ENCODE results near the gene PTRHD1. TPM values are rescaled to one million over a fixed set of nuclear protein-coding genes. Genes with fewer than 3 reads are reported as not detected.

Gene PTRHD1
- total RNA-seq, 1 experiment from 2014 or later: 39.2 TPM

- no peaks in the 10 kb centered on the region for H3K27me3 Mint-ChIP-seq (ENCODE audit: low read depth)
- ChIA-PET CTCF (no interaction called here), POLR2A (no interaction called here)
- H3K36me3 Mint-ChIP-seq: no peaks in the 10 kb centered on the region
- DNase-seq (ENCODE audit: low spot score) (no peak), ATAC-seq (no peak)
- no peaks in the 10 kb centered on the region for H3K9me3 Mint-ChIP-seq
- TF ChIP-seq JAZF1 (CRISPR knock-in tag; IDR thresholded peaks at IDR 0.05): no peak
- TF ChIP-seq ZNF532 (CRISPR knock-in tag; IDR thresholded peaks at IDR 0.05; ENCODE audit: borderline replicate concordance): no peak
- no peak for TF ChIP-seq ZNF138 (CRISPR knock-in tag; conservative IDR thresholded peaks at IDR 0.05)
- no peak for TF ChIP-seq CREB1 (CRISPR knock-in tag; IDR thresholded peaks at IDR 0.05)
- no peak overlapping the region for H3K27ac Mint-ChIP-seq
- no peaks in the 10 kb centered on the region for H3K4me1 Mint-ChIP-seq
- H3K4me3 Mint-ChIP-seq: no peak overlapping the region
These were observed 49.3 kb downstream of the PTRHD1 start for GRCh38 chr2:24743924-24744323.

- no peaks in the 10 kb centered on the region for H3K4me1 Mint-ChIP-seq
- ATAC-seq (no peak), DNase-seq (ENCODE audit: low spot score) (no peak)
- CTCF ChIA-PET: no interaction called here
- no peak overlapping the region for H3K4me3 Mint-ChIP-seq
- POLR2A ChIA-PET: no interaction called here
- no peaks in the 10 kb centered on the region for H3K9me3 Mint-ChIP-seq
- no peaks in the 10 kb centered on the region for H3K27me3 Mint-ChIP-seq (ENCODE audit: low read depth)
- no peak overlapping the region for H3K27ac Mint-ChIP-seq
- H3K36me3 Mint-ChIP-seq: no peaks in the 10 kb centered on the region
- TF ChIP-seq ZNF532 (CRISPR knock-in tag; IDR thresholded peaks at IDR 0.05; ENCODE audit: borderline replicate concordance): no peak
- TF ChIP-seq SP1 (CRISPR knock-in tag; conservative IDR thresholded peaks at IDR 0.05): no peak
- no peak for TF ChIP-seq EMX1 (CRISPR knock-in tag; IDR thresholded peaks at IDR 0.05)
- TF ChIP-seq USF2 (CRISPR knock-in tag; IDR thresholded peaks at IDR 0.05): no peak
- no peak for TF ChIP-seq JAZF1 (CRISPR knock-in tag; IDR thresholded peaks at IDR 0.05)
- no peak for TF ChIP-seq TP53 (CRISPR knock-in tag; IDR thresholded peaks at IDR 0.05)
- no peak for TF ChIP-seq ATF2 (CRISPR knock-in tag; IDR thresholded peaks at IDR 0.05; ENCODE audit: borderline replicate concordance, low read depth)
- TF ChIP-seq NR1H2 (CRISPR knock-in tag; IDR thresholded peaks at IDR 0.05): no peak
- no peak for TF ChIP-seq FOXP4 (CRISPR knock-in tag; IDR thresholded peaks at IDR 0.05)
- no peak for TF ChIP-seq PRDM15 (CRISPR knock-in tag; IDR thresholded peaks at IDR 0.05)
- TF ChIP-seq OVOL2 (CRISPR knock-in tag; IDR thresholded peaks at IDR 0.05; ENCODE audit: borderline replicate concordance): no peak
- TF ChIP-seq GABPB1 (CRISPR knock-in tag; IDR thresholded peaks at IDR 0.05): no peak
- no peak for TF ChIP-seq JUN (CRISPR knock-in tag; IDR thresholded peaks at IDR 0.05)
- TF ChIP-seq SMAD3 (CRISPR knock-in tag; IDR thresholded peaks at IDR 0.05; ENCODE audit: borderline replicate concordance): no peak
- no peak for TF ChIP-seq KAT7 (CRISPR knock-in tag; IDR thresholded peaks at IDR 0.05; ENCODE audit: borderline replicate concordance)
- no peak for TF ChIP-seq TEAD1 (CRISPR knock-in tag; IDR thresholded peaks at IDR 0.05)
- TF ChIP-seq ZNF219 (CRISPR knock-in tag; IDR thresholded peaks at IDR 0.05; ENCODE audit: borderline replicate concordance): no peak
These were observed 50.5 kb downstream of the PTRHD1 start for GRCh38 chr2:24742730-24743129.
